GM18907 (cell line): Measurements from ENCODE around the gene LRFN2.

Experiments
- ATAC-seq: cut with Tn5 transposase; IDR thresholded peaks from one replicate; pipeline ENCODE4 v1.9.1; 2021; ENCODE audit warnings: mild to moderate bottlenecking, moderate library complexity; ENCODE audit not compliant: unreplicated experiment

The LRFN2 gene

GRCh38 chr6:40408786-40409542 lies 178.2 kb downstream of the LRFN2 start:
- ATAC-seq = no peak

- ATAC-seq = no peak
Measured at GRCh38 chr6:40407239-40407638, 179.9 kb downstream of the LRFN2 start.

GRCh38 chr6:40406175-40406574 lies 181.0 kb downstream of the LRFN2 start:
- ATAC-seq = no peak

DNA sequence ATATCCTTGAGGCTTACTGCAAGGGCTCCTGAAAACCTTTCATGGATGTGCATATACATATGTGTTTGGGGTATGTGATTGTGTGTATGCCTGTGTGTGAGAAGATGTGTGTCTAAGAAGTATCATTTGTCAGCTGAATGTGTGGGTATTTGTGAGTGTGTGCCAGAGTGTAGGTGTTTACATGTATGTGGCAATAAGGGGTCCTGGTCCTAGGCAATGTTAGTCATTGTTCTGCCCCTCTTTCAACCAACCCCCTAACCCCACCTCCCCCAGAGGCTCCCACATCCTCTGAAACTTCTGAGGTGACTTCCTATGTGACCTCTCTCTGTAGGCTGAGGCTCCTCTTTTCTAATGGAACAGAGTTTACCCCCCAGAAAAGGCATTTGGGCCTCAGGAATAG lies 186.4 kb downstream of the LRFN2 start:
- ATAC-seq = no peak

- no peak for ATAC-seq
Measured at GRCh38 chr6:40399888-40400457, 187.2 kb downstream of the LRFN2 start.

DNA sequence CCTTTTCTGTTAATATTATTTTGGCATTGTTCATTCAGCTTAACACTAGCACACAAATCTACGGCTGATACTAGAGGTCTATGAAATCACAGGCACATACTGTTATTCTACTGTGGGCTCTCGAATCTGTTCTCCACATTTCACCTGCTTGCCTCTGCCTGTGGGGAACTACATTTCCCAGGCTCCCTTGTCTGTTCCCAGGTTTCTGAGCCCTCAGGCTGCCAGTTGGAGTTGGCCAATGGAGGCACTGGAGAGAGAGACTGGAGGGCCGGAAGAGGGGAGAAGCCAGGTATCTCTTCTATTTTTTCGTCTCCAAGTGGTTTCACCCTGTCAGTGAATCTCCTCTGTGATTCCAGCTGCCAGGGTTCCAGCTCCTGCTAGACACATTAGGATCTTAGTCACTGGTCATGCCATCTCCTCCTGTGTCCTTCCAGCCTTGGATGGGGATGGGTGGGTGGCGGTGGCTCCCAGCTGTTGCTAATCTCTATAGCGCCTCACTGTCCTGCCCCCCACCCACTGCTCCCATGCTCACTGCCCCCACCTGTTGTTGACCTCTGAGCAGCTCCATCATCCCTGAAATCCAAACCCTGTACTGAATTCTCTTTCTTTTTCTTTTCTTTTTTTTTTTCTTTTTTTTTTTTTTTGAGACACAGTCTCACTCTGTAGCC lies 188.2 kb downstream of the LRFN2 start:
- ATAC-seq = no peak

- no peak for ATAC-seq
Measured at GRCh38 chr6:40398034-40398691, 189.0 kb downstream of the LRFN2 start.

- ATAC-seq = no peak
Measured at GRCh38 chr6:40397287-40398033, 189.7 kb downstream of the LRFN2 start.

DNA sequence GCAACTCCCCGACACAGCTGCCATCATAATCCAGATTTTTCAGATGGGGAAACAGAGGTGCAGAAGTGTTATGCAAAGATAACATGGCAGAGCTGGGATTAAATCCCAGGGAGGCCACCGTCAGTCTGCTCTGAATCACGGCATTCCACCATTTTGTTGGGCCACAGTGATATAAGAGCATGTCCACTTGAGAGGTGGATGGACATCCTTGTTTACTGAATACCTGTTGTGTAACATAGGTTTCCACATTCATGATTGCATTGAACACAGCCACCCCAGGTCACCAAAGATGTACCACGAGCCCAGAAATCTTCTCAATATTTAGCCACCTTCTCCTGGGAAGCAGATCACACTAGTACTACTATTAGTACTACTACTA lies 191.5 kb downstream of the LRFN2 start:
- no peak for ATAC-seq

- ATAC-seq = no peak
Measured at GRCh38 chr6:40395066-40395697, 192.0 kb downstream of the LRFN2 start.

DNA sequence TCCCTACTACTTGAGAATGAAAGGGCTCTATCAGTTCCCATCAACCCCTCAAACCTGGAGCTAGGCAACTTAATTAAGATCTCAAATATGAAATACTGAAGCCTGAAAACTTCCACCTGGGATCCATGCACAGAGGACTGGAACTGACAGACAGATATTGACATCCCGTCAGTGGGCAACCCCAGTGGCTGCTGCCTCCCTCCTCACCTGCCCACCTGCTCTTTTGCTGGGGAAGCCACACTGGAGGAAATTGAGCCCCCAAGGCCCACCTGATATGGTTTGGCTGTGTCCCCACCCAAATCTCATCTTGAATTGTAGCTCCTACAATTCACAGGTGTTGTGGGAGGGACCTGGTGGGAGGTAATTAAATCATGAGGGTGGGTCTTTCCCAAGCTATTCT lies 192.8 kb downstream of the LRFN2 start:
- no peak for ATAC-seq

DNA sequence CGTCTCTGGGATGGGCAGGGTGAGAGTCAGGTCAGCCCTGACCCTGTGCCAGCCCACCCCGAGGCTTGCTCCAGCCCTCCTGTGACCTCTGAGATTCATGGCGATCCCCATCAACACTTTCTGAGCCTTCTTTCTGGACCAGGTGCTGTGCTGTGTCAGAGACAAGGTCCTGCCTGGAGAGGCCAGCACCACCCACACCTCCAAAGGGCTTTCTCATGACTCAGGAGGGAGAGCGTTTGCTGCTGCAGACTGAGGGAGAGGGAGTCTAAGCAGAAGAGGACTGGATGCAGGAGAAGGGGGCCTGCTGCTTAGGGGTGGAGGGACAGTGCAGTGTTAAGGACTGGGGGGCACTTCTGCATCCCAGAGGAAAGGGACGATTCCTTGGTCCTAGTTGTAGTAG lies 193.5 kb downstream of the LRFN2 start:
- no peak for ATAC-seq

DNA sequence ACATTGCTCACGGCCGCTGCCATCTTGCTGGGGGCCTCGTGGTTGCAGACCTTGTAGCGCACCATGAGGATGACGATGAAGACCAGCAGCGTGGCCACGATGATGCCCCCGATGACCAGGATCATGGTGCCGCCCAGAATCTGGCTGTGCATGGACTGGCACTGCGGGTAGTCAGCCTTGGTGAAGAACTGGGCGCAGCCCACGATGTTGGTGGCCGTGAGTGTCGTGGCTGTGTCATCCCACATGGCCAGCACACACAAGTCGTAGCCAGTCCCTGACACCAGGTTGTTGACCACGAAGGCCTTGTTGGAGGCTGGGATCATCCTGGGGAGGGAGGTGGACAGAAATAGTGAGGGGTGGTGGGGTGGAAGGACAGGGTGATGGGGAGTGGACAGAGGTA lies 194.6 kb downstream of the LRFN2 start:
- no peak for ATAC-seq

DNA sequence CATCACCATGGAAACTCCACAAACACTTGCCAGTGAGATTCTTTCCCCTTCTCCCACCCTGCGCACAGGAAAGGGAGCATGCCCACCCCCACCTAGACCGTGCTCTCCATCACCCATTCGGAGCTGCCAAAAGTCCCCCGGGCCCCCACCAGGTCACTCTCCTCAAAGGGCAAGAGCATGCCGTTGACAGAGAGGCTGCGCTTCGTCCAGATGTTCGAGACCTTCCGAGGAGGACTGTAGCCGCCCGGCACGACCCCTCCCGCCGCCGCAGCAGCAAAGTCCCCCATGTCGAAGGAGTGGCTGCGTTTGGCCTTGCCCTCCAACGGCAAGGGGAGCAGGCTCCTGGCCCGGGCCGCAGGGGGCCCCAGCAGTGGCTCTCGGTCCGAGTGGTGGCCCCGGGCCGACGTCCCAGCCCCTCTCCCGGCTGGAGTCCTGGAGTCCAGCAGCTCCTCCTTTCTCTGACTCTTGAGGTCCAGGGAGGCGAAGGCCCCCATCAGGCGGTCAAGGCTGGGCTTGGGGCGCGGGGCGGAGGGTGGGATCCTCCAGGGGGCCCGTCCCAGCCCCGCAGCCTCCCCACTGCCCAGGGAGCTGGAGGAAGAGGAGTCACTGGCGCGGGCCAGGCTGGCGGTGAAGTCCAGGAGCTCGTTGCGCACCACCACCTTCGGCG lies 195.2 kb downstream of the LRFN2 start:
- ATAC-seq = no peak

GRCh38 chr6:40391086-40391485 lies 196.1 kb downstream of the LRFN2 start:
- no peak for ATAC-seq

DNA sequence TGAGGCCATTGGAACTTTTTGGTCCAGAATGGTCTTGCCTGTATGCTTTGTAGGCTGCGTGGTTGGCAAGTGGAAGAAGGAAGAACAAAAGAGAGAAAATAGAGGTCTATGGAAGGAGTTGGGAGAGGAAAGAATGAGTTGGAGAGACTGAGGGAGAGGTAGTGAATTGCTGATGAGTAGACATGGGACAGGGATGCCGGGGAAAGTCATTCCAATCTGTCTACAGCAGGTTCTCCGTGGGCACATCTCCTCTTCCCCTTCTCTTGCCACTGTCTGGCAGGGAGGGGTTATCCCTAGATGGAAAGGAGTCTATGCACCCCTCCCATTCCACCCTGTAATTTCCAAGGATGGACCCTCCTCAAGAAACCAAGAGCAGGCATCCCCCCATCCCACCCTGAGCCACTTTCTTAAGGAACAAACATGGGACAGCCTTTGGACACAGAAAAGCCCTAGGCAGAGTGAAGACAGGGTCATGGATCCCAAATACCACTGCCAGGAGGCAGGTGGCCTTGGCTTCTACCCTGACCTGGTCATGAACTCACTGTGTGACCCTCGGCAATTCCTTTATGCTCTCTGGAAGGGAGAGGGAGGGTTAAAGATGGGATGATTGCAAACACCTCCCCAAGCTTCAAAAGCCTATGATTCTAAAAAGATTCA lies 196.9 kb downstream of the LRFN2 start:
- no peak for ATAC-seq

GRCh38 chr6:40389254-40389653 lies 197.9 kb downstream of the LRFN2 start:
- no peak for ATAC-seq

DNA sequence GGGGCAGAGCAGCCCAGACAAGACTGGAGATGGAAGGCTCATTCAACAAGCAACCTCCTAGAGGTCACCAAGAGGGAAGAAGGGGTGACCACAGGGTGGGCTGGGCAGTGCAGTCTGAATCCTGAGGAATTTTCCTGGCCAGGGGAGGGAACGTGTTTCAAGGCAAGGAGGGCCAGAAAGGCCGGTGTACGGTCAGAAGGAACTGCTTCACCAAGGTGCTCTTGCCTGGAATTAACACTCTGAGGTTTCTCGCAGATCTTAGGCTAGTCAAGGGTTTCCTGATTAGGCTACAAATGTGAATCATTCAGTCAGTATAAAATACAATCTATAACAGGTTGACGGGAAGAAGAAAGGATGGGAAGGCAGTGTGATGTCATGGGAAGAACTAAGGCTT lies 199.3 kb downstream of the LRFN2 start:
- ATAC-seq = no peak

- ATAC-seq = no peak
Measured at GRCh38 chr6:40387127-40387870, 199.9 kb downstream of the LRFN2 start.
